Subcutaneous abdominal adipose tissue (tissue), 5 donors: ENCODE measurements around the gene COPG2.

Experiments
- H3K27ac ChIP-seq: one replicate; pipeline ENCODE4 v1.7.0; 2013; ENCODE audit warnings: low read depth, mild to moderate bottlenecking, inconsistent platforms, low read length, moderate library complexity
- H3K27me3 ChIP-seq, 5 donors: one replicate each; pipeline ENCODE4 v1.7.0; 2013; ENCODE audit warnings: low read length in 5 of 5, inconsistent platforms in 1 of 5; ENCODE audit not compliant: control insufficient read depth in 5 of 5, insufficient read depth in 4 of 5
- H3K36me3 ChIP-seq, 5 donors: one replicate each; pipeline ENCODE4 v1.7.0; 2013; ENCODE audit warnings: low read length in 5 of 5; ENCODE audit not compliant: control insufficient read depth in 5 of 5, insufficient read depth in 5 of 5
- H3K4me1 ChIP-seq, 5 donors: one replicate each; pipeline ENCODE4 v1.7.0; 2013; ENCODE audit warnings: low read length in 5 of 5, mild to moderate bottlenecking in 3 of 5, moderate library complexity in 1 of 5; ENCODE audit not compliant: control insufficient read depth in 5 of 5, insufficient read depth in 5 of 5
- H3K4me3 ChIP-seq, 5 donors: one replicate each; pipeline ENCODE4 v1.7.0; 2013; ENCODE audit warnings: low read length in 5 of 5, low read depth in 1 of 5
- H3K9ac ChIP-seq, 5 donors: one replicate each; pipeline ENCODE4 v1.7.0; 2013; ENCODE audit warnings: low read length in 5 of 5, mild to moderate bottlenecking in 4 of 5, moderate library complexity in 3 of 5
- H3K9me3 ChIP-seq, 5 donors: one replicate each; pipeline ENCODE4 v1.7.0; 2013; ENCODE audit warnings: low read length in 5 of 5; ENCODE audit not compliant: control insufficient read depth in 5 of 5
- donor health status: healthy.
- donor health status: healthy.
- donor health status: healthy.
- donor health status: healthy.
- donor health status: healthy.

COPG2 gene

DNA sequence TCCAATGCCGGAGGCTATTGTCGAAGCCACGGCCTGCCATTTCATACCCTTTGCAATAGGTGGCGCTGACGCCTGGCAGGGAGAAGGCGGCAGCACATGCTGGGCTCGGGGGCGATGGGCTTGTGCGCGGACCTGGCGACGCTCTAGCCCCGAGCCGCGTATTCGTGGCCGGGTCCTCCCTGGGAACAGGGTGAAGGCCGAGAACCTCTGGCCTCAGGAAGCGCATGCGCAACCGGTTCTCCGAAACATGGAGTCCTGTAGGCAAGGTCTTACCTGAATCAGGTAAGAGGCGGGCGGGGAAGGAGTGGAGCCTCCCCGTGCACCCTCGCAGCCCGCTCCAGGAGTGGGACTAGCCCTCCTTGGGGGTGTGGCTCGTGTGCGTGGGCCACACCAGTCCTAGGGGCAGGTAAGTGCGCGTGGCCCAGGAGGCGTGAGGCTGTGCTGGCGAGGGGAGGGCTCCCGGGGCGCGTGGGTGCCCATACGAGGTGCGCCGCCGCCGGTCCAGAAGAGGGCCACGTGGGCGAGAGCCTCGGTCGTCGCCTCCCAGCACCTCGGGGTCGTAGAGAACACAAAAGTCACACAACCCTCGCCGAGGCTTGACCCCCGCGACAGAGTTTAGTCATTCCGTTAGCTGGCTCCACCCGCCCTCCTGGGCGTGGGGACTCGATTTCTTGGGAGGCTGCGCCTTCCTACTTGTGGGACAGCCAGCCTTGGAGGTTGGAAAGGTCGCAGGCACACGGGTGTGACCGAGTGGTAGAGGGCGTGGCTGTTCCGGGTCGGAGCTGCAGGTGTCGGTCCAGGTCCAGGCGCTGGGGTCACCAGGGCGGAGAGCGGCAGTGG, 182.2 kb downstream of the COPG2 start:
- Histone ChIP-seq H3K4me1 (peaks cover 4 to 50% (median 37%) of the 10 kb centered on the region in 5 donors), H3K36me3 (no peaks in the 10 kb centered on the region), H3K9ac (peak overlapping the region; percentile 16 to 72 (median 56)), H3K9me3 (no peaks in the 10 kb centered on the region), H3K27ac (peak overlapping the region; percentile 69), H3K27me3 (no peaks in the 10 kb centered on the region), H3K4me3 (peak overlapping the region; percentile 48 to 74 (median 70))

GRCh38 chr7:130485734-130486113, 182.8 kb downstream of the COPG2 start:
- no peaks in the 10 kb centered on the region for H3K36me3 ChIP-seq
- no peak overlapping the region for H3K27ac ChIP-seq
- no peaks in the 10 kb centered on the region for H3K9me3 ChIP-seq
- H3K9ac ChIP-seq, result peak overlapping the region in 3 of 5 donors; percentile 10 to 71 (median 56)
- H3K4me3 ChIP-seq, result peak overlapping the region; percentile 55 to 74 (median 70)
- no peaks in the 10 kb centered on the region for H3K27me3 ChIP-seq
- H3K4me1 ChIP-seq, result peaks cover 4 to 47% (median 34%) of the 10 kb centered on the region in 5 donors

- no peaks in the 10 kb centered on the region for H3K27me3 ChIP-seq
- H3K4me3 ChIP-seq, result no peak overlapping the region
- H3K36me3 ChIP-seq, result no peaks in the 10 kb centered on the region
- peaks cover 2 to 27% (median 21%) of the 10 kb centered on the region in 5 donors for H3K4me1 ChIP-seq
- H3K27ac ChIP-seq, result no peak overlapping the region
- H3K9me3 ChIP-seq, result peaks cover 0 to 4% (median 0%) of the 10 kb centered on the region in 5 donors
- H3K9ac ChIP-seq, result no peak overlapping the region
These were observed 185.5 kb downstream of the COPG2 start for GRCh38 chr7:130483031-130483430.

- Histone ChIP-seq H3K27ac (no peak overlapping the region), H3K36me3 (no peaks in the 10 kb centered on the region), H3K27me3 (no peaks in the 10 kb centered on the region)
These were observed 186.7 kb downstream of the COPG2 start for GRCh38 chr7:130481898-130482297.

GRCh38 chr7:130479716-130480400, 188.7 kb downstream of the COPG2 start:
- H3K9me3 ChIP-seq, result peaks cover 0 to 6% (median 0%) of the 10 kb centered on the region in 5 donors
- peaks cover 0 to 10% (median 0%) of the 10 kb centered on the region in 5 donors for H3K4me1 ChIP-seq
- no peak overlapping the region for H3K9ac ChIP-seq
- no peaks in the 10 kb centered on the region for H3K27me3 ChIP-seq
- H3K4me3 ChIP-seq, result no peak overlapping the region
- no peak overlapping the region for H3K27ac ChIP-seq
- no peaks in the 10 kb centered on the region for H3K36me3 ChIP-seq

More at GRCh38 chr7:130481898-130482297, 186.7 kb downstream of the COPG2 start:
- H3K4me1 ChIP-seq, result peaks cover under 1 to 22% (median 16%) of the 10 kb centered on the region in 5 donors
- no peak overlapping the region for H3K4me3 ChIP-seq
- no peak overlapping the region for H3K9ac ChIP-seq
- H3K9me3 ChIP-seq, result peaks cover 0 to 6% (median 0%) of the 10 kb centered on the region in 5 donors

DNA sequence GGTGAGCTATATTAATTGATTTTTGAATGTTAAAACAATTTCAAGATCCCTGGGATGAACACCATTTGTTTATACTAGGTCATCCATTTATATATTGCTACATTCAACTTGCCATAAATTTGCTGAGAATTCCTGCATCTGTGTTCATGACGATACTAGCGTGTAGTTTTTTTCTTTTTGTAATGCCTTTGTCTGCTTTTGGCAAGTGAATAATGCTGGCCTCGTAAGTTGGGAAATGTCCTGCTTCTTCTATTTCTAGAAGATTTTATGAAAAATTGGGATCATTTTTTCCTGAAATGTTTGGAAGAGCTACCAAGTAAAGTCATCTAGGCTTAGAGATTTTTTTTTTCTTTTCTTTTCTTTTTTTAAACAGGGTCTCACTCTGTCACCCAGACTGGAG, 189.6 kb downstream of the COPG2 start:
- Histone ChIP-seq H3K4me3 (no peak overlapping the region), H3K4me1 (peaks cover 0 to 10% (median under 1%) of the 10 kb centered on the region in 5 donors), H3K9ac (no peak overlapping the region), H3K27ac (no peak overlapping the region), H3K36me3 (no peaks in the 10 kb centered on the region), H3K9me3 (peaks cover 0 to 6% (median 0%) of the 10 kb centered on the region in 5 donors), H3K27me3 (no peaks in the 10 kb centered on the region)

DNA sequence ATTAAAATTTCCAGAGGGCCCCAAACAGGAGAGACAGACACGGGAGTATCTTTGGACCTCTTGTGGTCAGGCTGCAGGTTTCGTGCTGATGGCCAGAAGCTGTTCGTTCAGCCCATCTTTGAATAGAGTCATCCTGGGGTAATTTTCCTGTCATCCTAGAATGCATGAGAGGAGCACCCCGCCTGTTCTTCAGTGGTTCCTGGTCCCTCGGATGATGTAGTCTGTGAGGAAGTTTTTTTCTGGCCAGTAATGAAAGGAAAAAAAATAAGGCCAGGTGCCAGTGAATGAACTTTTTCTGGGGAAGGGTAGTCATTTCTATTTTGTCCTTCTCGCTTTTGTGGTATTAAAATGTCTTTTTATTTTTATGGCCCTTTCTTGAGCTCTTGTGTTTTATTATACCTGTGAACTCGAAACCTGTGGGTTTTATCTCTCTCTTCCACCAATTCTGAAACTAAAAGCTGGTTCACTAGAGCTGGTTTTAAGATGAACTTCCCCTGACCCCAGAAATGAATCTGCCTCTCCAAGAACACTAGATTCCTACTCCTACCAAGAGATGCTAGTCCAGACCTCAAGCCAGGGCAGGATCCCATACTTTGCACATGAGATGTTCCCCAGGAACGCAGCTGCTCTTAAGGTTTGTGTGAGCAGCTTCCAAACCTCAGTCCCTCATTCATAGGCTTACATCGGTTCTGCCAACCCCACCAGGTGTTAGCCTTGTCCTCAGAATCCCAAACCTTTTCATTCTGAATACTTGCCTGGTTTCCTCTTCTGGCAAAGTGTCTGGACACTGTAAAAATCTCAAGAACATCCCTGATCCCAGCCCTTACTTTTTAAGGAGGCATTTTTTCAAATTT, 192.0 kb downstream of the COPG2 start:
- peaks cover 0 to 6% (median 0%) of the 10 kb centered on the region in 5 donors for H3K9me3 ChIP-seq
- H3K27me3 ChIP-seq, result no peaks in the 10 kb centered on the region
- H3K9ac ChIP-seq, result no peak overlapping the region
- H3K4me1 ChIP-seq, result peaks cover 0 to 12% (median 2%) of the 10 kb centered on the region in 5 donors
- no peak overlapping the region for H3K27ac ChIP-seq
- no peak overlapping the region for H3K4me3 ChIP-seq
- H3K36me3 ChIP-seq, result no peaks in the 10 kb centered on the region

DNA sequence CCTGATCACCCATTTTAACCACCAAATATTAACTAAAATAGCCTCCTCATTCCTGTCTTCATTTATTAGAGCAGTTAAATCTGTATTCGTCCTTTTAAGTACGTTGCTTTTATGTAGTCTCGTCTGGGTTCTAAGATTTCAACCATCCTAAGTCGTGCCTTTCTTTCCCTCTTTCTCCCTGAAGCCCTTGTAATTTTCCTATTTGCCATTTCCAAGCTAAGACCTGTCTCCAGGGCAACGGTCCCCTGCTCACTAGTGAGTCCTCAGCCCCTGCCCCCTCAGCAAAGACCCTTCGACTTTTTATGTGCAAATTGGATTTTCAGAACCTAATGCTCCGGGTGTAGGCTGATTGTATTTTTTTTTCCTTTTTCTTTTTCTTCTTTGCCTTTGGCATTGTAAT, 192.8 kb downstream of the COPG2 start:
- no peaks in the 10 kb centered on the region for H3K36me3 ChIP-seq
- H3K4me1 ChIP-seq, result peaks cover 0 to 10% (median 0%) of the 10 kb centered on the region in 5 donors
- H3K27ac ChIP-seq, result no peak overlapping the region
- H3K4me3 ChIP-seq, result no peak overlapping the region
- H3K9me3 ChIP-seq, result peaks cover 0 to 6% (median 0%) of the 10 kb centered on the region in 5 donors
- H3K9ac ChIP-seq, result no peak overlapping the region
- H3K27me3 ChIP-seq, result no peaks in the 10 kb centered on the region

GRCh38 chr7:130473876-130474275, 194.7 kb downstream of the COPG2 start:
- Histone ChIP-seq H3K27ac (no peak overlapping the region), H3K27me3 (no peaks in the 10 kb centered on the region), H3K36me3 (no peaks in the 10 kb centered on the region), H3K4me3 (no peak overlapping the region), H3K9me3 (peaks cover 0 to 6% (median 0%) of the 10 kb centered on the region in 5 donors), H3K4me1 (peaks cover 0 to 6% (median 0%) of the 10 kb centered on the region in 5 donors), H3K9ac (no peak overlapping the region)
